Sigmoid colon (tissue), 7 donors: Measurements from ENCODE around the gene KCNG2. TPM values are rescaled to one million over a fixed set of nuclear protein-coding genes. Genes with fewer than 3 reads are reported as not detected.

Source experiments
- DNase-seq: peaks from one replicate; pipeline ENCODE4 v3.0.0-alpha.2; 2019
- H3K27ac ChIP-seq, 4 donors: fragments of 200-600 bp; sonication (generic); one replicate each; pipeline ENCODE4 v1.5.1; 2016 to 2019; ENCODE audit warnings: mild to moderate bottlenecking in 1 of 4
- H3K27me3 ChIP-seq, 3 donors: fragments of 200-600 bp; sonication (generic); one replicate each; pipeline ENCODE4 v1.5.1; 2019; ENCODE audit warnings: mild to moderate bottlenecking in 1 of 3
- H3K36me3 ChIP-seq, 4 donors: fragments of 200-600 bp; sonication (generic); one replicate each; pipeline ENCODE4 v1.5.1; 2016 to 2019
- H3K4me1 ChIP-seq, 4 donors: fragments of 200-600 bp; sonication (generic); one replicate each; pipeline ENCODE4 v1.5.1; 2017 to 2019
- H3K4me3 ChIP-seq, 4 donors: fragments of 200-600 bp; sonication (generic); one replicate each; pipeline ENCODE4 v1.5.1; 2017 to 2019; ENCODE audit warnings: mild to moderate bottlenecking in 2 of 4, moderate library complexity in 1 of 4
- H3K9me3 ChIP-seq, 4 donors: fragments of 200-600 bp in 3 of 4; sonication (generic) in 3 of 4; one replicate each; pipeline versions ENCODE4 v1.5.1 to v1.6.1; 2013 to 2019
- CTCF ChIP-seq, 4 experiments: fragments of 450-650 bp in 3 of 4; fragments of 200-600 bp in 1 of 4; IDR thresholded peaks; one replicate each; pipeline ENCODE4 v1.5.1; 2016 to 2019; ENCODE audit warnings: antibody characterized with exemption in 4 of 4, mild to moderate bottlenecking in 3 of 4, moderate library complexity in 2 of 4
- EP300 ChIP-seq, 4 donors: sonication (generic); formaldehyde crosslinking; IDR thresholded peaks; one replicate each; pipeline ENCODE4 v1.6.1; 2017; ENCODE audit warnings: antibody characterized with exemption in 4 of 4
- POLR2A ChIP-seq, 2 donors: fragments of 450-650 bp; IDR thresholded peaks; one replicate each; pipeline ENCODE4 v1.6.1; 2016; ENCODE audit warnings: antibody characterized with exemption in 2 of 2, mild to moderate bottlenecking in 2 of 2, moderate library complexity in 2 of 2
- POLR2AphosphoS5 ChIP-seq, 4 donors: sonication (generic); formaldehyde crosslinking; IDR thresholded peaks; one replicate each; pipeline ENCODE4 v1.6.1; 2017; ENCODE audit warnings: antibody characterized with exemption in 4 of 4
- WGBS, 2 donors: extraction: QIAGEN DNeasy Blood & Tissue Kit; methylation state at CpG; one replicate each; pipeline ENCODE4 v1.1.7; 2013; 5-methylcytosine and 5-hydroxymethylcytosine counted together
- intact Hi-C: fragments of 100-400 bp; cut with DNase I; formaldehyde crosslinking; loops from one replicate; pipeline ENCODE4 v1.15.1; 2023
- polyA plus RNA-seq, 3 donors: library from polyadenylated mRNA; stranded (reverse); fragments of 200-250 nt; gene quantifications; one replicate each; pipeline ENCODE4 v1.2.3, GENCODE V29; 2013
- total RNA-seq, 4 donors: library from RNA; depleted of rRNA; stranded (reverse); fragments of >200 nt; gene quantifications; one replicate each; pipeline ENCODE4 v1.1.0, GENCODE V29; 2016
- donor health status: healthy with polysubstance abuse.
- donor health status: Bipolar disorder and iron deficiency.
- donor health status: healthy.

The KCNG2 gene
- total and polyA plus RNA-seq, 7 donors = 0.15 to 0.41 TPM; not detected in 5

GRCh38 chr18:79847606-79848293, 50.0 kb downstream of the KCNG2 start:
- intact Hi-C loops = no loop called here
- WGBS, 2 donors = 61 to 82% methylated on average over 15 of the region's 15 CpGs
- Histone ChIP-seq H3K27ac (no peak overlapping the region), H3K27me3 (no peaks in the 10 kb centered on the region), H3K9me3 (no peaks in the 10 kb centered on the region), H3K4me3 (no peak overlapping the region), H3K4me1 (no peaks in the 10 kb centered on the region), H3K36me3 (no peaks in the 10 kb centered on the region)
- TF ChIP-seq CTCF (IDR thresholded peaks at IDR 0.05) (no peak), EP300 (IDR thresholded peaks at IDR 0.05) (no peak), POLR2AphosphoS5 (IDR thresholded peaks at IDR 0.05) (no peak), POLR2A (IDR thresholded peaks at IDR 0.05) (no peak)
- DNase-seq = no peak

GRCh38 chr18:79848294-79848578, 50.5 kb downstream of the KCNG2 start:
- TF ChIP-seq CTCF (IDR thresholded peaks at IDR 0.05) (no peak), POLR2A (IDR thresholded peaks at IDR 0.05) (no peak), POLR2AphosphoS5 (IDR thresholded peaks at IDR 0.05) (no peak), EP300 (IDR thresholded peaks at IDR 0.05) (no peak)
- WGBS, 2 donors = 94 to 95% methylated on average over 15 of the region's 15 CpGs
- Histone ChIP-seq H3K36me3 (no peaks in the 10 kb centered on the region), H3K9me3 (no peaks in the 10 kb centered on the region), H3K4me3 (no peak overlapping the region), H3K27me3 (no peaks in the 10 kb centered on the region), H3K27ac (no peak overlapping the region), H3K4me1 (no peaks in the 10 kb centered on the region)
- intact Hi-C loops = no loop called here
- no peak for DNase-seq

GRCh38 chr18:79848579-79849327, 51.0 kb downstream of the KCNG2 start:
- no peak for TF ChIP-seq CTCF (IDR thresholded peaks at IDR 0.05)
- no peak for TF ChIP-seq EP300 (IDR thresholded peaks at IDR 0.05)
- TF ChIP-seq POLR2A (IDR thresholded peaks at IDR 0.05) = no peak
- TF ChIP-seq POLR2AphosphoS5 (IDR thresholded peaks at IDR 0.05) = no peak

GRCh38 chr18:79849328-79850207, 51.8 kb downstream of the KCNG2 start:
- intact Hi-C loops = no loop called here
- Histone ChIP-seq H3K4me1 (no peaks in the 10 kb centered on the region), H3K4me3 (no peak overlapping the region), H3K36me3 (no peaks in the 10 kb centered on the region), H3K27me3 (peaks cover 0 to 7% (median 0%) of the 10 kb centered on the region in 3 donors), H3K27ac (no peak overlapping the region), H3K9me3 (no peaks in the 10 kb centered on the region)
- TF ChIP-seq CTCF (IDR thresholded peaks at IDR 0.05) (no peak), EP300 (IDR thresholded peaks at IDR 0.05) (no peak), POLR2AphosphoS5 (IDR thresholded peaks at IDR 0.05) (no peak), POLR2A (IDR thresholded peaks at IDR 0.05) (no peak)
- WGBS, 2 donors = 92 to 93% methylated on average over 51 of the region's 51 CpGs
- no peak for DNase-seq

More at GRCh38 chr18:79848579-79849327, 51.0 kb downstream of the KCNG2 start:
- Histone ChIP-seq H3K9me3 (no peaks in the 10 kb centered on the region), H3K27ac (no peak overlapping the region), H3K27me3 (peaks cover 0 to 2% (median 0%) of the 10 kb centered on the region in 3 donors), H3K36me3 (no peaks in the 10 kb centered on the region), H3K4me3 (no peak overlapping the region), H3K4me1 (no peaks in the 10 kb centered on the region)
- DNase-seq = no peak
- 63 to 81% methylated on average over 45 of the region's 45 CpGs for WGBS, 2 donors
- intact Hi-C loops = no loop called here
